ENCODE measurements around the gene CRTC1. TPM values are rescaled to one million over a fixed set of nuclear protein-coding genes. Genes with fewer than 3 reads are reported as not detected.

The CRTC1 gene
- total and polyA plus RNA-seq, 8 donors: 5.2 to 18.1 (median 7.5) TPM

DNA sequence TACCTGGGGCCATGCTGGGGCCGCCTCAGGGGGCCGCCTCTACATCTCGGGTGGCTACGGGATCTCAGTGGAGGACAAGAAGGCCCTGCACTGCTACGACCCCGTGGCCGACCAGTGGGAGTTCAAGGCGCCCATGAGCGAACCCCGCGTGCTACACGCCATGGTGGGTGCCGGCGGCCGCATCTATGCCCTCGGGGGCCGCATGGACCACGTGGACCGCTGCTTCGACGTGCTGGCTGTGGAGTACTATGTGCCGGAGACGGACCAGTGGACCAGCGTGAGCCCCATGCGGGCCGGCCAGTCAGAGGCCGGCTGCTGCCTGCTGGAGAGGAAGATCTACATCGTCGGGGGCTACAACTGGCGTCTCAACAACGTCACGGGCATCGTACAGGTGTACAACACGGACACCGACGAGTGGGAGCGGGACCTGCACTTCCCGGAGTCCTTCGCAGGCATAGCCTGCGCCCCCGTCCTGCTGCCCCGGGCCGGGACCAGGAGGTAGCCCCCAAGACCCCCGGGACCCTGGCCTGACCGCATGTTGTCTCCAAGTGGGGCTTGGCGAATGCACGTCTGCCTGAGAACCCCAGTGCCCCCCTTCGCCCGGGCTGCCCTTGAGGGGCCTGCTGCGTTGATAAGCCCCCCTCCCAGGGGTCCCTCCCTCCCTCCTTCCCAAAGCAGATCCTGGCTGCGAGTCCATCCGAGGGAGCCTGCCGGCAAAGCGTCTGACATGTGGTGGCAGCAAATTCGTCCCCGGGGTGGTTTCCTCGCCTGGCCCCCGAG, 14.5 kb upstream of the CRTC1 start:
- H3K4me1 ChIP-seq: no peaks in the 10 kb centered on the region
- H3K4me3 ChIP-seq: no peak overlapping the region
- H3K27ac ChIP-seq: no peak overlapping the region
- peak in 1 of 6 donors; percentile 66 for DNase-seq
- TF ChIP-seq, protein P1, sequence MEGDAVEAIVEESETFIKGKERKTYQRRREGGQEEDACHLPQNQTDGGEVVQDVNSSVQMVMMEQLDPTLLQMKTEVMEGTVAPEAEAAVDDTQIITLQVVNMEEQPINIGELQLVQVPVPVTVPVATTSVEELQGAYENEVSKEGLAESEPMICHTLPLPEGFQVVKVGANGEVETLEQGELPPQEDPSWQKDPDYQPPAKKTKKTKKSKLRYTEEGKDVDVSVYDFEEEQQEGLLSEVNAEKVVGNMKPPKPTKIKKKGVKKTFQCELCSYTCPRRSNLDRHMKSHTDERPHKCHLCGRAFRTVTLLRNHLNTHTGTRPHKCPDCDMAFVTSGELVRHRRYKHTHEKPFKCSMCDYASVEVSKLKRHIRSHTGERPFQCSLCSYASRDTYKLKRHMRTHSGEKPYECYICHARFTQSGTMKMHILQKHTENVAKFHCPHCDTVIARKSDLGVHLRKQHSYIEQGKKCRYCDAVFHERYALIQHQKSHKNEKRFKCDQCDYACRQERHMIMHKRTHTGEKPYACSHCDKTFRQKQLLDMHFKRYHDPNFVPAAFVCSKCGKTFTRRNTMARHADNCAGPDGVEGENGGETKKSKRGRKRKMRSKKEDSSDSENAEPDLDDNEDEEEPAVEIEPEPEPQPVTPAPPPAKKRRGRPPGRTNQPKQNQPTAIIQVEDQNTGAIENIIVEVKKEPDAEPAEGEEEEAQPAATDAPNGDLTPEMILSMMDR (IDR thresholded peaks at IDR 0.05): no peak
- ATAC-seq: no peak
- 95 to 96% methylated on average over 58 of the region's 58 CpGs for WGBS, 2 donors
- H3K9me3 ChIP-seq: no peaks in the 10 kb centered on the region
- intact Hi-C loops (cut with DNase I): no loop called here
- peaks cover 0 to 19% (median 7%) of the 10 kb centered on the region in 3 donors for H3K36me3 ChIP-seq
- H3K27me3 ChIP-seq: no peaks in the 10 kb centered on the region
- FAIRE-seq: no peak

DNA sequence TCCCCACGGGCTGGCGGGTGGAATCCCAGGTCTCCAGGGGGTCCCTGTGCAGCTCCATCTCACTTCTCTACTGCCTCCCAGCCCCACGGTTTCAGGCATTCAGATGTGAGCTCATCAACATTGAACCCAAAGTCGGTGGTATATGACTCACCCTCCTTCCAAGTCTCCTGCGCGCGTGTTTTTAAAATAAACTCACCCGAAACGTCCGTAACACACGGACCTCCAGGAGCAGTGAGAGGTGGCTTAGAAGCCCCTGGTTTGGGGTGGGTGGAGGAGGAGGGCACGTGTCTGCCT, 14.0 kb upstream of the CRTC1 start:
- intact Hi-C loops (cut with DNase I): no loop called here
- H3K4me3 ChIP-seq: no peak overlapping the region
- no peak overlapping the region for H3K27ac ChIP-seq
- FAIRE-seq: no peak
- ATAC-seq: no peak
- no peaks in the 10 kb centered on the region for H3K9me3 ChIP-seq
- DNase-seq: no peak
- WGBS, 2 donors: 84 to 86% methylated on average over 12 of the region's 12 CpGs
- H3K4me1 ChIP-seq: no peaks in the 10 kb centered on the region
- peaks cover 0 to 19% (median 7%) of the 10 kb centered on the region in 3 donors for H3K36me3 ChIP-seq
- TF ChIP-seq, protein P1 (IDR thresholded peaks at IDR 0.05): no peak
- no peaks in the 10 kb centered on the region for H3K27me3 ChIP-seq

DNA sequence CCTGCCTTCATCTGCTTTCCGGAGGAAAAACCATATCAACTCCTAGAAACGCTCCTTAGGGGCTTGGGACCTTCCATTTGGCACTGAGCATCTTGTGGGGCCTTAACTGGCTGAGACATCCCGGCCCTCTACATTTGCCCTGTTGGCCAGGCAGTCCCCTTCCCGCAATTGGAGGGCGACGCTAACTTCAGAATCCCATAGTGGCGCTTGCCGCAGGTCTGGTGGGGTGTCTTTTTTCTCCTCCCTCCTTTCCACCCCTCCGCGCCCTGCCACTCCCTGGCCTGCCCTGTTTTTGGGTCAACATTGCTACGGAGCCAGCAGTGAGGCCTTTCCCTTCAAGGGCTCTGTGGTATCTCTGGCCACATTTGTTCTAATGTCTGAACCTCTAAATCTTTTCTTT, 13.6 kb upstream of the CRTC1 start:
- WGBS, 2 donors: 88 to 93% methylated on average over 11 of the region's 11 CpGs
- Histone ChIP-seq H3K36me3 (peaks cover 0 to 19% (median 7%) of the 10 kb centered on the region in 3 donors), H3K27ac (no peak overlapping the region), H3K4me3 (no peak overlapping the region), H3K4me1 (no peaks in the 10 kb centered on the region), H3K9me3 (no peaks in the 10 kb centered on the region), H3K27me3 (no peaks in the 10 kb centered on the region)
- intact Hi-C loops (cut with DNase I): no loop called here
- TF ChIP-seq, protein P1 (IDR thresholded peaks at IDR 0.05): no peak
- no peak for FAIRE-seq
- DNase-seq: no peak
- ATAC-seq: no peak

DNA sequence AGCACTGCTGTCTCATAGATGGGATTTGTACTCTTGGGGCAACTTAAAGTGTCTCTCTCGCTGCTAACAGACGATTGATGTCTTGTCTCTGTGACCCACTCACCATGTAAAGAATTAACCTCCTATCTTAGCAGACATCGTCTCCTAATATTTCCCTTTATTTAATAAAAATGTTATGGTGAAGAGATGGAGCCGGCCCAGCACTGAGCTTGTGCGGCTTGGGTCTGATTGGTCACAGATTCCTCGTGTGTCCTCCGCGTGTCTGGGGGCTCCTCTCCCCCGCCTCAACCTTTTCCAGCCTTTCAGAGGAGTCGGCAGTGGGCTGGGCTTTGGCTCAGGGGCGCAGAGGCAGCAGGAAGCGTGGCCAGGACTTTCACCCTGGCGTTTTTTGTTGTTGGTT, 13.2 kb upstream of the CRTC1 start:
- DNase-seq: no peak
- Histone ChIP-seq H3K9me3 (no peaks in the 10 kb centered on the region), H3K27ac (no peak overlapping the region), H3K27me3 (no peaks in the 10 kb centered on the region), H3K4me3 (no peak overlapping the region), H3K4me1 (no peaks in the 10 kb centered on the region), H3K36me3 (peaks cover 0 to 19% (median 7%) of the 10 kb centered on the region in 3 donors)
- FAIRE-seq: no peak
- ATAC-seq: no peak
- intact Hi-C loops (cut with DNase I): no loop called here
- WGBS, 2 donors: 89% methylated on average over 13 of the region's 13 CpGs
- TF ChIP-seq, protein P1 (IDR thresholded peaks at IDR 0.05): no peak

DNA sequence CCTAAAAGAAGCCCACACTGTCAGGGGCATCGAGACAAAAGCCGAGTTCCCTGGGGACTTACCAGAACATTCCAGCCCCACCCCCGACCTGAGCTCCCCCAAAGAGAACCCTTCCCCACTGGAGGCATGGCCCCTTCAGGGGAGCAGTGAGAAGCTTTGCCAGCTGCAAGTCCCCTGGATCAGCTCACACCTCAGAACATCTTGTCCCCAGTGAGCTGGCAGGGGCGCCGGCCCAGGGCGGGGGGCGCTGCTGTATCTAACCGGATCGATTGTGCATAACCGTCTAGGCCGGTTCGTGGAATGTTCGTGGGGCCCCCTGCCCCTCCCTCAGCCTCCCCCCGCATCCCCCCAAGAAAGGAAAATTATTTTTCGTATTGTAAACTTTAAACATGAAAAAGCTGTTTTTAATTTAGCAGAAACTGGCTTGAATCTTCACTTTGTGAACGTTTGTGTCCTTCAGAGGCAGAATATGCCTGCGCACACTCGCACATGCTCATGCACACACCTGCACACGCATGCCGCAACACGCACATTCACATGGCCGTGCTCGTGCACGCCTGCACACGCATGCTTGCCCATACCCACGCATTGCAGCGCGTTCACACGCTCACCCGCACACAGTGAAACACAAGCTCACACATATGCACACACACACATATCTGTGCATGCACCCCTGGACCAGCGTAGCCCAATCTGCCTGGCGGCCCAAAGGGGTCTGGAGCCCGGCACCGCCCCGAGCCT, 12.0 kb upstream of the CRTC1 start:
- 89 to 91% methylated on average over 35 of the region's 35 CpGs for WGBS, 2 donors

More for the DNA sequence above, 12.0 kb upstream of the CRTC1 start:
- no peaks in the 10 kb centered on the region for H3K9me3 ChIP-seq
- FAIRE-seq: no peak
- H3K4me1 ChIP-seq: no peaks in the 10 kb centered on the region
- H3K4me3 ChIP-seq: no peak overlapping the region
- no peak overlapping the region for H3K27ac ChIP-seq
- TF ChIP-seq, protein P1 (IDR thresholded peaks at IDR 0.05): no peak
- intact Hi-C loops (cut with DNase I): no loop called here
- ATAC-seq: no peak
- no peak for DNase-seq
- H3K27me3 ChIP-seq: no peaks in the 10 kb centered on the region
- H3K36me3 ChIP-seq: peaks cover 0 to 19% (median 7%) of the 10 kb centered on the region in 3 donors

All from pancreas (tissue), 10 donors.